HG03159 (cell line): ENCODE measurements around the gene ATG7.
"Not testable (repeated sequence)": the region's sequence is repeated elsewhere in the genome, so short reads cannot be mapped to it uniquely, and the experiment has no call there.

Source experiments
- ATAC-seq: cut with Tn5 transposase; IDR thresholded peaks from one replicate; pipeline ENCODE4 v1.9.1; 2021; ENCODE audit warnings: mild to moderate bottlenecking, moderate library complexity; ENCODE audit not compliant: unreplicated experiment

The ATG7 gene

GRCh38 chr3:11495948-11496557, 223.9 kb downstream of the ATG7 start:
- no peak for ATAC-seq

- ATAC-seq, result no peak
Measured at GRCh38 chr3:11498177-11498576, 226.0 kb downstream of the ATG7 start.

GRCh38 chr3:11498646-11499045, 226.4 kb downstream of the ATG7 start:
- ATAC-seq, result no peak

GRCh38 chr3:11499144-11499543, 226.9 kb downstream of the ATG7 start:
- no peak for ATAC-seq

GRCh38 chr3:11502413-11502812, 230.2 kb downstream of the ATG7 start:
- not testable (repeated sequence) for ATAC-seq

GRCh38 chr3:11507719-11508118, 235.5 kb downstream of the ATG7 start:
- ATAC-seq, result no peak

GRCh38 chr3:11508346-11509172, 236.4 kb downstream of the ATG7 start:
- ATAC-seq, result no peak

GRCh38 chr3:11509173-11510000, 237.2 kb downstream of the ATG7 start:
- ATAC-seq, result no peak

- no peak for ATAC-seq
Measured at GRCh38 chr3:11510001-11510340, 237.8 kb downstream of the ATG7 start.

- no peak for ATAC-seq
Measured at GRCh38 chr3:11510356-11510755, 238.2 kb downstream of the ATG7 start.

GRCh38 chr3:11511606-11512005, 239.4 kb downstream of the ATG7 start:
- not testable (repeated sequence) for ATAC-seq

GRCh38 chr3:11513125-11513816, 241.1 kb downstream of the ATG7 start:
- not testable (repeated sequence) for ATAC-seq

- no peak for ATAC-seq
Measured at GRCh38 chr3:11513817-11514135, 241.6 kb downstream of the ATG7 start.

GRCh38 chr3:11514191-11514821, 242.1 kb downstream of the ATG7 start:
- ATAC-seq, result no peak

GRCh38 chr3:11517601-11518000, 245.4 kb downstream of the ATG7 start:
- no peak for ATAC-seq

- no peak for ATAC-seq
Measured at GRCh38 chr3:11521167-11521566, 249.0 kb downstream of the ATG7 start.

GRCh38 chr3:11522398-11522715, 250.2 kb downstream of the ATG7 start:
- no peak for ATAC-seq

GRCh38 chr3:11522953-11523571, 250.9 kb downstream of the ATG7 start:
- ATAC-seq, result no peak

GRCh38 chr3:11523572-11524101, 251.4 kb downstream of the ATG7 start:
- ATAC-seq, result no peak

GRCh38 chr3:11526121-11526520, 253.9 kb downstream of the ATG7 start:
- ATAC-seq, result not testable (repeated sequence)
